ENCODE measurements around the gene SMARCAL1.

DNA sequence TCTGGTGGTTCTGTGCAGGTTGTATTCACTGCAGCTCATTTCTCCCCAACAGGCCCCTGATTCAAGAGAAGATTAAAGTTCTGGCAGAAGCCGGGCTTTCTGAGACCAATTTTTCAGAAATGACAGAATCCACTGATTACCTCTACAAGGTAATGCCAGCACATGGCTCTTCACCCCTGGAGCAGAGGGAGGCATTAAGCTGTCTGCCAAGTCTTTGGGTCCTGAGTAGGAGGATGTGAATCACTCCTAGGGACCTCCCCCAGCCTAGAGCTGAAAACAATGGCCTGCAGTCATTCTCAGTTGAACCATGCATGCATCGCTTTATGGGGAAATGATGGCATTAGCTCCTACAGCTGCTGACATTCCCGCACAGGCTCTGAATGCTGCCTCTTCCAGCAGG is 65.9 kb downstream of the SMARCAL1 start:
- no peak for TF ChIP-seq CTCF (IDR thresholded peaks at IDR 0.05)
- no peak for TF ChIP-seq POLR2A (IDR thresholded peaks at IDR 0.05)
